ENCODE measurements around the gene PRDM13.

The PRDM13 gene

DNA sequence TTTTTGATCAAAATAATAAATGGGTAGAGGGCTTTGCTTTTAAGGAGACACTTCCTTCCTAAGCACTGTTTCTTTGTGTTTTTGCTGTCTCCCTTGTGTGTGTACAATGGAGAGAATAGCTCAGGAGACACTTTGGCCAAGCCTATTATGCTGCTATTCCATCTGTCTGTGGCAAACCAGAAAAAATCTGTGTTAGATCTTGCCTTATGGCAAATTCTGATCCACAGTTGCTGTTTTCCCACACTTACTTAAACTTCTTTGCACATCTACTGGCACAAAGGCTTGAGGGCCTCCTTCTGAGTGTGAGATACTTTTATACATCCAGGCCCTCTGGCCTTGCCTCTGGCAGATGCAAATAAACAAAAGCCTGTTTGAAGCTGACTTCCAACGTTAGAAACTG is 53.6 kb downstream of the PRDM13 start:
- no peak overlapping the region for H3K4me3 ChIP-seq (ENCODE audit: low read length)
- no peak overlapping the region for H2AFZ ChIP-seq (ENCODE audit: low read length)

DNA sequence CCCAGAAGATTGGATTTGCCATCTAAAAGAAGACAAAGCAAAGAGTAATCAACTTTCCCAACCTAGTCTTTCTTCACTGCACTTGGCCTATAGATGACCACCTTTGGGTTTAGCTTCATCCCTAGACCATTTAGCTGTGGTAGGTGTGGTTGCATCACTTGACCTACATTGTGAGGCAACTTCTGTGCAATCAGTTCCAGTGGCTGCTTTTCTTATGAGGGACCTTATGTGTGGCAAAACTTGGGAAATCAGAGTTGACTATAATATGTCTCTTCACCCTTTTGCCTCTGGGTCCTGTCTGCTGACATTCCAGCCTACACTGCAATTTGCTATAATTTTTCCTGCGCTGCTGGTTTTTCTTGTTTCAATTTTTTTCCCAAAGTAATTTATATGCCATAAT is 55.2 kb downstream of the PRDM13 start:
- H4K20me1 ChIP-seq (ENCODE audit: insufficient read depth, low read length): no peaks in the 10 kb centered on the region
- no peaks in the 10 kb centered on the region for H3K36me3 ChIP-seq (replicated peaks; ENCODE audit: insufficient read depth, low read length)
- no peaks in the 10 kb centered on the region for H3K9me3 ChIP-seq (replicated peaks; ENCODE audit: insufficient read depth, low read length)
- no peaks in the 10 kb centered on the region for H3K79me2 ChIP-seq (ENCODE audit: low read length)
- no peaks in the 10 kb centered on the region for H3K4me1 ChIP-seq (ENCODE audit: low read length)
- no peaks in the 10 kb centered on the region for H3K27me3 ChIP-seq (replicated peaks; ENCODE audit: insufficient read depth, low read length)
- no peaks in the 10 kb centered on the region for H3F3A ChIP-seq (ENCODE audit: insufficient read depth, low read length)
- no peak overlapping the region for H3K27ac ChIP-seq (ENCODE audit: low read length)
- H3K9ac ChIP-seq (ENCODE audit: low read length): no peak overlapping the region
- no peak overlapping the region for H3K4me3 ChIP-seq (ENCODE audit: low read length)
- no peak for DNase-seq
- no peak overlapping the region for H3K4me2 ChIP-seq (ENCODE audit: low read depth, low read length)
- no peaks in the 10 kb centered on the region for H3K9me2 ChIP-seq (replicated peaks; ENCODE audit: insufficient read depth, low read length)
- H2AFZ ChIP-seq (ENCODE audit: low read length): no peak overlapping the region
- TF ChIP-seq, protein P1, sequence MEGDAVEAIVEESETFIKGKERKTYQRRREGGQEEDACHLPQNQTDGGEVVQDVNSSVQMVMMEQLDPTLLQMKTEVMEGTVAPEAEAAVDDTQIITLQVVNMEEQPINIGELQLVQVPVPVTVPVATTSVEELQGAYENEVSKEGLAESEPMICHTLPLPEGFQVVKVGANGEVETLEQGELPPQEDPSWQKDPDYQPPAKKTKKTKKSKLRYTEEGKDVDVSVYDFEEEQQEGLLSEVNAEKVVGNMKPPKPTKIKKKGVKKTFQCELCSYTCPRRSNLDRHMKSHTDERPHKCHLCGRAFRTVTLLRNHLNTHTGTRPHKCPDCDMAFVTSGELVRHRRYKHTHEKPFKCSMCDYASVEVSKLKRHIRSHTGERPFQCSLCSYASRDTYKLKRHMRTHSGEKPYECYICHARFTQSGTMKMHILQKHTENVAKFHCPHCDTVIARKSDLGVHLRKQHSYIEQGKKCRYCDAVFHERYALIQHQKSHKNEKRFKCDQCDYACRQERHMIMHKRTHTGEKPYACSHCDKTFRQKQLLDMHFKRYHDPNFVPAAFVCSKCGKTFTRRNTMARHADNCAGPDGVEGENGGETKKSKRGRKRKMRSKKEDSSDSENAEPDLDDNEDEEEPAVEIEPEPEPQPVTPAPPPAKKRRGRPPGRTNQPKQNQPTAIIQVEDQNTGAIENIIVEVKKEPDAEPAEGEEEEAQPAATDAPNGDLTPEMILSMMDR (IDR thresholded peaks at IDR 0.05; ENCODE audit: low read length): no peak
- no peak for TF ChIP-seq EZH2phosphoT487 (IDR thresholded peaks at IDR 0.05; ENCODE audit: low read length)
- no peak for TF ChIP-seq EZH2 (optimal IDR thresholded peaks at IDR 0.05; ENCODE audit: low read depth, low read length)

More for the DNA sequence above, 53.6 kb downstream of the PRDM13 start:
- Histone ChIP-seq H3K27ac (ENCODE audit: low read length) (no peak overlapping the region), H3K9me2 (replicated peaks; ENCODE audit: insufficient read depth, low read length) (no peaks in the 10 kb centered on the region), H3K4me1 (ENCODE audit: low read length) (no peaks in the 10 kb centered on the region), H3K9me3 (replicated peaks; ENCODE audit: insufficient read depth, low read length) (no peaks in the 10 kb centered on the region), H3K9ac (ENCODE audit: low read length) (no peak overlapping the region), H3K79me2 (ENCODE audit: low read length) (no peaks in the 10 kb centered on the region), H3K4me2 (ENCODE audit: low read depth, low read length) (no peak overlapping the region), H3F3A (ENCODE audit: insufficient read depth, low read length) (no peaks in the 10 kb centered on the region), H4K20me1 (ENCODE audit: insufficient read depth, low read length) (no peaks in the 10 kb centered on the region), H3K27me3 (replicated peaks; ENCODE audit: insufficient read depth, low read length) (no peaks in the 10 kb centered on the region), H3K36me3 (replicated peaks; ENCODE audit: insufficient read depth, low read length) (no peaks in the 10 kb centered on the region)
- no peak for DNase-seq
- TF ChIP-seq, protein P1 (IDR thresholded peaks at IDR 0.05; ENCODE audit: low read length): no peak
- TF ChIP-seq EZH2phosphoT487 (IDR thresholded peaks at IDR 0.05; ENCODE audit: low read length) (no peak), EZH2 (optimal IDR thresholded peaks at IDR 0.05; ENCODE audit: low read depth, low read length) (no peak)

DNA sequence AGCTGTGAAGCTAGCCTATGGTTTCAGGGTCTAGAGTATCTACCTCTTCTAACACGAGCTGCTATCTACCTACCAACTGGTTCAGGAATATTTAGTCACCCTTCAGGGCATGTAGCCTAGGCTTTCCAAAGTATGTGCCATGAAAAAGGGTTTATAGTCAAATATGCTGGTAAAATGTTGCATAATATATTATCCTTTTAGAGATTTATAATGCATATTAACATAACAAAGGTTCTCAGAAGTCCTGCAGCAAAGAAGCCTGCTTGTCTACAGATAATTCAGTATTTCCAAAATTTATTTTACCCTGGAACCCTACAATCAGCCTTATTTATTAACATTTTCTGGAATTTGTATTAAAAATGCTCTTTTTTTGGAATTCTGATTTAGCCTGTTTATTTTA is 56.0 kb downstream of the PRDM13 start:
- no peaks in the 10 kb centered on the region for H3K36me3 ChIP-seq (replicated peaks; ENCODE audit: insufficient read depth, low read length)
- no peak overlapping the region for H3K4me2 ChIP-seq (ENCODE audit: low read depth, low read length)
- H2AFZ ChIP-seq (ENCODE audit: low read length): no peak overlapping the region
- DNase-seq: no peak
- no peaks in the 10 kb centered on the region for H3K4me1 ChIP-seq (ENCODE audit: low read length)
- H3K79me2 ChIP-seq (ENCODE audit: low read length): no peaks in the 10 kb centered on the region
- H3F3A ChIP-seq (ENCODE audit: insufficient read depth, low read length): no peaks in the 10 kb centered on the region
- TF ChIP-seq EZH2 (optimal IDR thresholded peaks at IDR 0.05; ENCODE audit: low read depth, low read length) (no peak), EZH2phosphoT487 (IDR thresholded peaks at IDR 0.05; ENCODE audit: low read length) (no peak)
- TF ChIP-seq, protein P1 (IDR thresholded peaks at IDR 0.05; ENCODE audit: low read length): no peak
- no peaks in the 10 kb centered on the region for H3K9me3 ChIP-seq (replicated peaks; ENCODE audit: insufficient read depth, low read length)
- H3K27me3 ChIP-seq (replicated peaks; ENCODE audit: insufficient read depth, low read length): no peaks in the 10 kb centered on the region
- H4K20me1 ChIP-seq (ENCODE audit: insufficient read depth, low read length): no peaks in the 10 kb centered on the region
- no peak overlapping the region for H3K4me3 ChIP-seq (ENCODE audit: low read length)
- no peaks in the 10 kb centered on the region for H3K9me2 ChIP-seq (replicated peaks; ENCODE audit: insufficient read depth, low read length)
- no peak overlapping the region for H3K9ac ChIP-seq (ENCODE audit: low read length)
- no peak overlapping the region for H3K27ac ChIP-seq (ENCODE audit: low read length)

Measured in MM.1S (cell line).